Rectal smooth muscle tissue (tissue), 1 donor: ENCODE results near the gene NOX3.

ENCODE experiments used
- H3K27ac ChIP-seq: one replicate; pipeline ENCODE4 v1.7.0; 2013; ENCODE audit warnings: low read depth, low read length, inconsistent platforms
- H3K27me3 ChIP-seq: one replicate; pipeline ENCODE4 v1.7.0; 2013; ENCODE audit warnings: low read length; ENCODE audit not compliant: control insufficient read depth, insufficient read depth
- H3K36me3 ChIP-seq: one replicate; pipeline ENCODE4 v1.7.0; 2013; ENCODE audit warnings: low read length; ENCODE audit not compliant: control insufficient read depth, insufficient read depth
- H3K4me1 ChIP-seq: one replicate; pipeline ENCODE4 v1.7.0; 2013; ENCODE audit warnings: low read length; ENCODE audit not compliant: control insufficient read depth, insufficient read depth
- H3K4me3 ChIP-seq: one replicate; pipeline ENCODE4 v1.7.0; 2013; ENCODE audit warnings: low read length
- H3K9ac ChIP-seq: one replicate; pipeline ENCODE4 v1.7.0; 2013; ENCODE audit warnings: low read length

Gene NOX3

GRCh38 chr6:155440398-155441111 is 15.1 kb downstream of the NOX3 start:
- Histone ChIP-seq H3K9ac (no peak overlapping the region), H3K27ac (no peak overlapping the region), H3K4me1 (no peaks in the 10 kb centered on the region), H3K27me3 (no peaks in the 10 kb centered on the region), H3K4me3 (no peak overlapping the region), H3K36me3 (no peaks in the 10 kb centered on the region)

GRCh38 chr6:155439376-155439775 is 16.3 kb downstream of the NOX3 start:
- H3K4me3 ChIP-seq: no peak overlapping the region
- H3K36me3 ChIP-seq: no peaks in the 10 kb centered on the region
- H3K27ac ChIP-seq: no peak overlapping the region
- no peaks in the 10 kb centered on the region for H3K27me3 ChIP-seq
- no peaks in the 10 kb centered on the region for H3K4me1 ChIP-seq
- no peak overlapping the region for H3K9ac ChIP-seq

- Histone ChIP-seq H3K4me3 (no peak overlapping the region), H3K27ac (no peak overlapping the region), H3K9ac (no peak overlapping the region)
Observed at GRCh38 chr6:155436981-155437749, 18.5 kb downstream of the NOX3 start.

GRCh38 chr6:155434829-155435423 is 20.7 kb downstream of the NOX3 start:
- Histone ChIP-seq H3K27me3 (no peaks in the 10 kb centered on the region), H3K36me3 (no peaks in the 10 kb centered on the region), H3K9ac (no peak overlapping the region), H3K4me1 (no peaks in the 10 kb centered on the region), H3K4me3 (no peak overlapping the region), H3K27ac (no peak overlapping the region)

More at GRCh38 chr6:155436981-155437749, 18.5 kb downstream of the NOX3 start:
- Histone ChIP-seq H3K27me3 (no peaks in the 10 kb centered on the region), H3K4me1 (no peaks in the 10 kb centered on the region), H3K36me3 (no peaks in the 10 kb centered on the region)

GRCh38 chr6:155434096-155434495 is 21.5 kb downstream of the NOX3 start:
- Histone ChIP-seq H3K9ac (no peak overlapping the region), H3K36me3 (no peaks in the 10 kb centered on the region), H3K4me3 (no peak overlapping the region), H3K27me3 (no peaks in the 10 kb centered on the region), H3K4me1 (no peaks in the 10 kb centered on the region), H3K27ac (no peak overlapping the region)

- no peak overlapping the region for H3K4me3 ChIP-seq
- no peaks in the 10 kb centered on the region for H3K4me1 ChIP-seq
- H3K27me3 ChIP-seq: no peaks in the 10 kb centered on the region
- H3K36me3 ChIP-seq: no peaks in the 10 kb centered on the region
- H3K9ac ChIP-seq: no peak overlapping the region
- no peak overlapping the region for H3K27ac ChIP-seq
Observed at GRCh38 chr6:155432293-155432692, 23.3 kb downstream of the NOX3 start.

- Histone ChIP-seq H3K27me3 (no peaks in the 10 kb centered on the region), H3K4me3 (no peak overlapping the region), H3K9ac (no peak overlapping the region), H3K27ac (no peak overlapping the region), H3K4me1 (no peaks in the 10 kb centered on the region), H3K36me3 (no peaks in the 10 kb centered on the region)
Observed at GRCh38 chr6:155429321-155429893, 26.2 kb downstream of the NOX3 start.

- Histone ChIP-seq H3K9ac (no peak overlapping the region), H3K4me1 (no peaks in the 10 kb centered on the region), H3K27ac (no peak overlapping the region), H3K27me3 (no peaks in the 10 kb centered on the region), H3K36me3 (no peaks in the 10 kb centered on the region), H3K4me3 (no peak overlapping the region)
Observed at GRCh38 chr6:155426408-155426945, 29.2 kb downstream of the NOX3 start.

GRCh38 chr6:155424181-155424580 is 31.5 kb downstream of the NOX3 start:
- Histone ChIP-seq H3K4me3 (no peak overlapping the region), H3K36me3 (no peaks in the 10 kb centered on the region), H3K9ac (no peak overlapping the region), H3K27me3 (no peaks in the 10 kb centered on the region), H3K27ac (no peak overlapping the region), H3K4me1 (no peaks in the 10 kb centered on the region)

- H3K36me3 ChIP-seq: no peaks in the 10 kb centered on the region
- no peak overlapping the region for H3K27ac ChIP-seq
- no peaks in the 10 kb centered on the region for H3K27me3 ChIP-seq
- no peaks in the 10 kb centered on the region for H3K4me1 ChIP-seq
- H3K4me3 ChIP-seq: no peak overlapping the region
- no peak overlapping the region for H3K9ac ChIP-seq
Observed at GRCh38 chr6:155422635-155423034, 33.0 kb downstream of the NOX3 start.

GRCh38 chr6:155420492-155420891 is 35.1 kb downstream of the NOX3 start:
- no peak overlapping the region for H3K4me3 ChIP-seq
- no peak overlapping the region for H3K9ac ChIP-seq
- H3K4me1 ChIP-seq: no peaks in the 10 kb centered on the region
- H3K27me3 ChIP-seq: no peaks in the 10 kb centered on the region
- H3K27ac ChIP-seq: no peak overlapping the region
- H3K36me3 ChIP-seq: no peaks in the 10 kb centered on the region

GRCh38 chr6:155419161-155419560 is 36.5 kb downstream of the NOX3 start:
- H3K4me3 ChIP-seq: no peak overlapping the region
- no peaks in the 10 kb centered on the region for H3K4me1 ChIP-seq
- no peak overlapping the region for H3K27ac ChIP-seq

More at GRCh38 chr6:155419161-155419560, 36.5 kb downstream of the NOX3 start:
- Histone ChIP-seq H3K27me3 (no peaks in the 10 kb centered on the region), H3K9ac (no peak overlapping the region), H3K36me3 (no peaks in the 10 kb centered on the region)
